ENCODE results near the gene ACAP2. TPM values are rescaled to one million over a fixed set of nuclear protein-coding genes. Genes with fewer than 3 reads are reported as not detected.

ACAP2 gene
- total and polyA plus RNA-seq, 2 experiments from 2014 or later, result 45.6 to 104 TPM

DNA sequence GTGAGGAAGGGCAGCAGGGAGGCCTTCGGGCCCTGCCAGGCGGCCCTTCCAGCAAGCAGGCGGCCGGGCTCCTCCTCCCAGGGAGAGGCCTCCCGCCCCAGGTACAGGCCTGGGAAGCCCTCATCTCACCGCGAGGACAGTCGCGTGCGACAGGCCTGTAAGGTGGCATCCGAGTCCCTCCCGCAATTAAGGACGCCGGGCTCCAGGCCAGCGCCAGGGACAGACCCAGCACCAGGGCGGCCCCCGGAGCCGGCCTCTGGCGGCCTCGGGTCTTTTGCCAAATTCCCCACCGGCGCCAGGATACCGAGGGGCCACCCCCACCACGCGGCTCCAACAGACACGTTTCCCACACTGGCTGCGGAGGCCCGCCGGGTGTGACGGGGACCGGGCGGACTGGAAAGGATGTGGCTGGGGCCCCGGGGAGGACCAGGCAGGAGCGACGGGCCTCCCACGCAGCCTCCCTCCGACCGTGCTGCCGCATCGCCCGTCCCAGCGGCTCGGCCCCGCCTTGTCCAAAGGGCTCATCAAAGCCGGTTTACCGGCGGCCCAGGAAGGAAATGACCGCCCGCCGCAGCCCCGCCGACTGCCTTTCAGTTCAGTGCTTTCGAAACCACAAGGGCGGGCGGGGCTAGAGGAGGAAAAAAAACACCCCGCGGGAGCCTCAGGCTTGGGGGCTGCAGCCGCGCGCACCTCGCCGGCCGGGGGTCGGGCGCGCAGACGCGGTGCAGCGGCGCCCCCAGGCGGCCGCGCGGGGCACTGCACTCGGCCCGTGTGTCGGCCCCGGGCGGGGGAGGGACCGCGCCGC is 183.1 kb downstream of the ACAP2 start (continued):
- TF ChIP-seq, protein P1, sequence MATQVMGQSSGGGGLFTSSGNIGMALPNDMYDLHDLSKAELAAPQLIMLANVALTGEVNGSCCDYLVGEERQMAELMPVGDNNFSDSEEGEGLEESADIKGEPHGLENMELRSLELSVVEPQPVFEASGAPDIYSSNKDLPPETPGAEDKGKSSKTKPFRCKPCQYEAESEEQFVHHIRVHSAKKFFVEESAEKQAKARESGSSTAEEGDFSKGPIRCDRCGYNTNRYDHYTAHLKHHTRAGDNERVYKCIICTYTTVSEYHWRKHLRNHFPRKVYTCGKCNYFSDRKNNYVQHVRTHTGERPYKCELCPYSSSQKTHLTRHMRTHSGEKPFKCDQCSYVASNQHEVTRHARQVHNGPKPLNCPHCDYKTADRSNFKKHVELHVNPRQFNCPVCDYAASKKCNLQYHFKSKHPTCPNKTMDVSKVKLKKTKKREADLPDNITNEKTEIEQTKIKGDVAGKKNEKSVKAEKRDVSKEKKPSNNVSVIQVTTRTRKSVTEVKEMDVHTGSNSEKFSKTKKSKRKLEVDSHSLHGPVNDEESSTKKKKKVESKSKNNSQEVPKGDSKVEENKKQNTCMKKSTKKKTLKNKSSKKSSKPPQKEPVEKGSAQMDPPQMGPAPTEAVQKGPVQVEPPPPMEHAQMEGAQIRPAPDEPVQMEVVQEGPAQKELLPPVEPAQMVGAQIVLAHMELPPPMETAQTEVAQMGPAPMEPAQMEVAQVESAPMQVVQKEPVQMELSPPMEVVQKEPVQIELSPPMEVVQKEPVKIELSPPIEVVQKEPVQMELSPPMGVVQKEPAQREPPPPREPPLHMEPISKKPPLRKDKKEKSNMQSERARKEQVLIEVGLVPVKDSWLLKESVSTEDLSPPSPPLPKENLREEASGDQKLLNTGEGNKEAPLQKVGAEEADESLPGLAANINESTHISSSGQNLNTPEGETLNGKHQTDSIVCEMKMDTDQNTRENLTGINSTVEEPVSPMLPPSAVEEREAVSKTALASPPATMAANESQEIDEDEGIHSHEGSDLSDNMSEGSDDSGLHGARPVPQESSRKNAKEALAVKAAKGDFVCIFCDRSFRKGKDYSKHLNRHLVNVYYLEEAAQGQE (IDR thresholded peaks at IDR 0.05; ENCODE audit: unreplicated experiment), result no peak
- TF ChIP-seq, protein P2, sequence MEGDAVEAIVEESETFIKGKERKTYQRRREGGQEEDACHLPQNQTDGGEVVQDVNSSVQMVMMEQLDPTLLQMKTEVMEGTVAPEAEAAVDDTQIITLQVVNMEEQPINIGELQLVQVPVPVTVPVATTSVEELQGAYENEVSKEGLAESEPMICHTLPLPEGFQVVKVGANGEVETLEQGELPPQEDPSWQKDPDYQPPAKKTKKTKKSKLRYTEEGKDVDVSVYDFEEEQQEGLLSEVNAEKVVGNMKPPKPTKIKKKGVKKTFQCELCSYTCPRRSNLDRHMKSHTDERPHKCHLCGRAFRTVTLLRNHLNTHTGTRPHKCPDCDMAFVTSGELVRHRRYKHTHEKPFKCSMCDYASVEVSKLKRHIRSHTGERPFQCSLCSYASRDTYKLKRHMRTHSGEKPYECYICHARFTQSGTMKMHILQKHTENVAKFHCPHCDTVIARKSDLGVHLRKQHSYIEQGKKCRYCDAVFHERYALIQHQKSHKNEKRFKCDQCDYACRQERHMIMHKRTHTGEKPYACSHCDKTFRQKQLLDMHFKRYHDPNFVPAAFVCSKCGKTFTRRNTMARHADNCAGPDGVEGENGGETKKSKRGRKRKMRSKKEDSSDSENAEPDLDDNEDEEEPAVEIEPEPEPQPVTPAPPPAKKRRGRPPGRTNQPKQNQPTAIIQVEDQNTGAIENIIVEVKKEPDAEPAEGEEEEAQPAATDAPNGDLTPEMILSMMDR (conservative IDR thresholded peaks at IDR 0.05; ENCODE audit: low read depth in 2 of 2), result peak in 1 of 2 experiments; percentile 65; a peak in 2 of 4 replicates

GRCh38 chr3:195259154-195259474 is 183.7 kb downstream of the ACAP2 start:
- Histone ChIP-seq H3K27me3 (ENCODE audit: insufficient read depth) (no peaks in the 10 kb centered on the region), H3K4me1 (ENCODE audit: insufficient read depth) (peaks cover 23% of the 10 kb centered on the region), H3K79me2 (replicated peaks; ENCODE audit: insufficient read depth) (peaks cover 79% of the 10 kb centered on the region), H3F3A (replicated peaks; ENCODE audit: low read depth) (peaks cover 21% of the 10 kb centered on the region; the same call in 1 of the 2 replicates), H3K36me3 (ENCODE audit: insufficient read depth) (no peaks in the 10 kb centered on the region), H3K27ac (ENCODE audit: low read depth) (0 out of 2 replicates have a peak overlapping the region, but pooled peaks have one; percentile 76), H3K4me3 (peak overlapping the region; percentile 92), H3K9me2 (ENCODE audit: insufficient read depth) (no peaks in the 10 kb centered on the region), H3K4me2 (peak overlapping the region; percentile 86), H2AFZ (peak overlapping the region; percentile 38; the same call in 1 of the 2 replicates), H4K20me1 (replicated peaks; ENCODE audit: insufficient read depth) (peaks cover 37% of the 10 kb centered on the region)
- DNase-seq (ENCODE audit: low spot score), result no peak
- H3K4me3 Mint-ChIP-seq, result peak overlapping the region; percentile 40
- H3K9me3 Mint-ChIP-seq, result no peaks in the 10 kb centered on the region
- no peak overlapping the region for H3K27ac Mint-ChIP-seq
- peaks cover 9% of the 10 kb centered on the region for H3K27me3 Mint-ChIP-seq (ENCODE audit: insufficient read depth, low read depth, poor library complexity)
- H3K36me3 Mint-ChIP-seq (ENCODE audit: low read depth), result no peaks in the 10 kb centered on the region; the same call in 2 of the 3 replicates
- H3K4me1 Mint-ChIP-seq, result peaks cover 56% of the 10 kb centered on the region
- no peak for ATAC-seq
- TF ChIP-seq EZH2phosphoT487 (IDR thresholded peaks at IDR 0.05; ENCODE audit: unreplicated experiment), result no peak
- no peak for TF ChIP-seq EZH2 (IDR thresholded peaks at IDR 0.05; ENCODE audit: low read depth, unreplicated experiment)
- TF ChIP-seq JUNB (IDR thresholded peaks at IDR 0.05; ENCODE audit: unreplicated experiment), result no peak
- TF ChIP-seq ZNF114 (CRISPR knock-in tag; IDR thresholded peaks at IDR 0.05), result no peak
- TF ChIP-seq, protein P2 (conservative IDR thresholded peaks at IDR 0.05; ENCODE audit: low read depth in 2 of 2), result no peak
- TF ChIP-seq NANOG (IDR thresholded peaks at IDR 0.05; ENCODE audit: borderline replicate concordance), result no peak
- TF ChIP-seq, protein P1 (IDR thresholded peaks at IDR 0.05; ENCODE audit: unreplicated experiment), result no peak
